MM.1S (cell line): Measurements from ENCODE around the gene TNFRSF6B.
A peak's percentile ranks its signal among the peaks of the same experiment; 100 is the strongest.

ENCODE experiments used
- DNase-seq: peaks from one replicate; pipeline ENCODE4 v3.0.0-alpha.2; 2015
- H2AFZ ChIP-seq: fragments of 300-600 bp; sonication (generic); 2 replicates; pipeline ENCODE4 v1.6.0; 2016; ENCODE audit warnings: antibody characterized with exemption, low read length
- H3F3A ChIP-seq: fragments of 300-600 bp; sonication (generic); 2 replicates; pipeline ENCODE4 v1.6.1; 2016; ENCODE audit warnings: mild to moderate bottlenecking, antibody characterized with exemption, low read length, moderate library complexity, mixed read lengths; ENCODE audit not compliant: insufficient read depth
- H3K27ac ChIP-seq: fragments of 300-600 bp; sonication (generic); 2 replicates; pipeline ENCODE4 v1.5.1; 2016; ENCODE audit warnings: mild to moderate bottlenecking, low read length
- H3K27me3 ChIP-seq: fragments of 300-600 bp; sonication (generic); replicated peaks from 2 replicates; pipeline ENCODE4 v1.6.0; 2016; ENCODE audit warnings: low read length; ENCODE audit not compliant: insufficient read depth
- H3K36me3 ChIP-seq: fragments of 300-600 bp; sonication (generic); replicated peaks from 2 replicates; pipeline ENCODE4 v1.6.1; 2016; ENCODE audit warnings: mild to moderate bottlenecking, low read length, mixed read lengths; ENCODE audit not compliant: insufficient read depth
- H3K4me1 ChIP-seq: fragments of 300-600 bp; sonication (generic); 2 replicates; pipeline ENCODE4 v1.6.1; 2016; ENCODE audit warnings: low read length, mixed read lengths
- H3K4me2 ChIP-seq: fragments of 300-600 bp; sonication (generic); 2 replicates; pipeline ENCODE4 v1.6.0; 2016; ENCODE audit warnings: low read depth, low read length
- H3K4me3 ChIP-seq: fragments of 300-600 bp; sonication (generic); 2 replicates; pipeline ENCODE4 v1.5.1; 2016; ENCODE audit warnings: low read length, mixed read lengths
- H3K79me2 ChIP-seq: fragments of 300-600 bp; sonication (generic); 2 replicates; pipeline ENCODE4 v1.6.1; 2016; ENCODE audit warnings: mixed run types, low read length, mixed read lengths
- H3K9ac ChIP-seq: fragments of 300-600 bp; sonication (generic); 2 replicates; pipeline ENCODE4 v1.6.1; 2016; ENCODE audit warnings: low read length, mixed read lengths
- H3K9me2 ChIP-seq: fragments of 300-600 bp; sonication (generic); replicated peaks from 2 replicates; pipeline ENCODE4 v1.6.1; 2016; ENCODE audit warnings: mild to moderate bottlenecking, low read length, mixed read lengths; ENCODE audit not compliant: insufficient read depth
- H3K9me3 ChIP-seq: fragments of 300-600 bp; sonication (generic); replicated peaks from 2 replicates; pipeline ENCODE4 v1.6.1; 2016; ENCODE audit warnings: mild to moderate bottlenecking, low read length, mixed read lengths; ENCODE audit not compliant: insufficient read depth
- H4K20me1 ChIP-seq: fragments of 300-600 bp; sonication (generic); 2 replicates; pipeline ENCODE4 v1.6.1; 2016; ENCODE audit warnings: mild to moderate bottlenecking, low read length, moderate library complexity, mixed read lengths; ENCODE audit not compliant: insufficient read depth
- CTCF ChIP-seq: fragments of 300-600 bp; sonication (generic); IDR thresholded peaks from 2 replicates; pipeline ENCODE4 v1.5.1; 2016; ENCODE audit warnings: antibody characterized with exemption, low read length, mixed read lengths
- EZH2 ChIP-seq: fragments of 300-600 bp; sonication (generic); optimal IDR thresholded peaks from 2 replicates; pipeline ENCODE3; 2017; ENCODE audit warnings: low read depth, mild to moderate bottlenecking, antibody characterized with exemption, low read length, mixed read lengths
- EZH2phosphoT487 ChIP-seq: fragments of 300-600 bp; sonication (generic); IDR thresholded peaks from 2 replicates; pipeline ENCODE4 v1.6.1; 2018; ENCODE audit warnings: antibody characterized with exemption, low read length

TNFRSF6B gene

GRCh38 chr20:63651942-63652191, 44.6 kb upstream of the TNFRSF6B start:
- Histone ChIP-seq H3K27ac (no peak overlapping the region), H3K4me2 (no peak overlapping the region)
- DNase-seq = no peak

GRCh38 chr20:63652192-63652980, 44.1 kb upstream of the TNFRSF6B start:
- Histone ChIP-seq H3K9me2 (no peaks in the 10 kb centered on the region), H3K79me2 (no peaks in the 10 kb centered on the region), H3K4me1 (no peaks in the 10 kb centered on the region), H3K4me3 (no peak overlapping the region), H2AFZ (no peak overlapping the region), H3F3A (no peaks in the 10 kb centered on the region), H3K4me2 (no peak overlapping the region), H3K27ac (no peak overlapping the region), H3K27me3 (peaks cover 57% of the 10 kb centered on the region), H3K9ac (no peak overlapping the region), H3K36me3 (no peaks in the 10 kb centered on the region), H3K9me3 (no peaks in the 10 kb centered on the region), H4K20me1 (no peaks in the 10 kb centered on the region)
- TF ChIP-seq CTCF (no peak), EZH2phosphoT487 (no peak), EZH2 (no peak)
- no peak for DNase-seq

More at GRCh38 chr20:63651942-63652191, 44.6 kb upstream of the TNFRSF6B start:
- Histone ChIP-seq H3K4me1 (no peaks in the 10 kb centered on the region), H3F3A (no peaks in the 10 kb centered on the region), H3K4me3 (no peak overlapping the region), H3K9me2 (no peaks in the 10 kb centered on the region), H3K36me3 (no peaks in the 10 kb centered on the region), H3K79me2 (no peaks in the 10 kb centered on the region), H3K9me3 (no peaks in the 10 kb centered on the region), H3K27me3 (peaks cover 57% of the 10 kb centered on the region), H3K9ac (no peak overlapping the region), H2AFZ (no peak overlapping the region), H4K20me1 (no peaks in the 10 kb centered on the region)
- TF ChIP-seq CTCF = no peak
- TF ChIP-seq EZH2 = no peak
- TF ChIP-seq EZH2phosphoT487 = no peak

- no peaks in the 10 kb centered on the region for H3K4me1 ChIP-seq
- TF ChIP-seq EZH2phosphoT487 (no peak), CTCF (no peak)
- H3K9me2 ChIP-seq = no peaks in the 10 kb centered on the region
- H3K79me2 ChIP-seq = no peaks in the 10 kb centered on the region
- H4K20me1 ChIP-seq = no peaks in the 10 kb centered on the region
- no peaks in the 10 kb centered on the region for H3F3A ChIP-seq
- no peaks in the 10 kb centered on the region for H3K9me3 ChIP-seq
- peak; percentile 70 for DNase-seq
- H3K27ac ChIP-seq = no peak within 1 kb of the TSS
- H3K9ac ChIP-seq = no peak within 1 kb of the TSS
- H3K27me3 ChIP-seq = peaks cover 53% of the 10 kb centered on the region
- H3K4me3 ChIP-seq = no peak within 1 kb of the TSS
- H2AFZ ChIP-seq = no peak within 1 kb of the TSS
- no peak within 1 kb of the TSS for H3K4me2 ChIP-seq
- no peaks in the 10 kb centered on the region for H3K36me3 ChIP-seq
Observed at GRCh38 chr20:63653041-63653973, 43.1 kb upstream of the TNFRSF6B start, which contains the start of gene STMN3. Gene STMN3 (minus strand): TSS chr20:63653424. CDS start chr20:63653345, 79 bp downstream.
